A549 (cell line): ENCODE results near the gene NNMT.

Experiments
- CTCF ChIP-seq: fragments of >200 bp; sonication (Bioruptor Twin); formaldehyde crosslinking; IDR thresholded peaks from 3 replicates; pipeline ENCODE4 v1.5.1; 2016
- EP300 ChIP-seq, 2 experiments: fragments of >200 bp; sonication (Bioruptor Twin); formaldehyde crosslinking; IDR thresholded peaks; 2 replicates in 1 of 2; 3 replicates in 1 of 2; pipeline ENCODE4 v1.6.1; 2016 to 2017
- ESRRA ChIP-seq: fragments of 150-350 bp; IDR thresholded peaks from 2 replicates; pipeline ENCODE4 v1.6.1; 2014; ENCODE audit warnings: mild to moderate bottlenecking, low read length, borderline replicate concordance
- KDM1A ChIP-seq: fragments of 200-600 bp; sonication (generic); IDR thresholded peaks from 2 replicates; pipeline ENCODE4 v1.6.1; 2016; ENCODE audit warnings: low read depth, mild to moderate bottlenecking
- MAZ ChIP-seq: fragments of 150-350 bp; IDR thresholded peaks from 2 replicates; pipeline ENCODE4 v1.6.1; 2014; ENCODE audit warnings: antibody characterized with exemption, low read depth, low read length, borderline replicate concordance
- PHF8 ChIP-seq: fragments of 200-600 bp; sonication (generic); IDR thresholded peaks from 2 replicates; pipeline ENCODE4 v1.6.1; 2016; ENCODE audit warnings: low read depth, mild to moderate bottlenecking, antibody characterized with exemption, moderate library complexity, borderline replicate concordance
- POLR2A ChIP-seq: IDR thresholded peaks from 2 replicates; pipeline ENCODE4 v1.6.1; 2012; ENCODE audit warnings: mild to moderate bottlenecking, low read length
- POLR2AphosphoS2 ChIP-seq: conservative IDR thresholded peaks from 2 replicates; pipeline ENCODE4 v1.6.1; 2012; ENCODE audit warnings: low read length, improper control_type of control experiment, inconsistent platforms
- RAD21 ChIP-seq, 2 experiments: fragments of >200 bp in 1 of 2; sonication (Bioruptor Twin) in 1 of 2; formaldehyde crosslinking in 1 of 2; IDR thresholded peaks in 1 of 2; conservative IDR thresholded peaks in 1 of 2; 2 replicates in 1 of 2; 3 replicates in 1 of 2; pipeline ENCODE4 v1.6.1; 2012 to 2018; ENCODE audit warnings: inconsistent platforms in 1 of 2
- RARB ChIP-seq: fragments of 250-450 bp; sonication (Bioruptor Pico); IDR thresholded peaks from 2 replicates; pipeline ENCODE4 v1.8.0; 2021; ENCODE audit warnings: mild to moderate bottlenecking, moderate library complexity
- REST ChIP-seq: fragments of 200-600 bp; sonication (generic); IDR thresholded peaks from 2 replicates; pipeline ENCODE4 v1.6.1; 2016; ENCODE audit warnings: antibody characterized with exemption, mild to moderate bottlenecking, moderate library complexity
- USF2 ChIP-seq: fragments of 450-650 bp; IDR thresholded peaks from 2 replicates; pipeline ENCODE4 v1.6.1; 2014; ENCODE audit warnings: antibody characterized with exemption
- ZNF302 ChIP-seq: fragments of 250-450 bp; sonication (Bioruptor Pico); IDR thresholded peaks from 2 replicates; pipeline ENCODE4 v1.9.0; 2021; ENCODE audit warnings: inconsistent platforms, mild to moderate bottlenecking, moderate library complexity

- peak; percentile 29; the same call in 2 of the 3 replicates for TF ChIP-seq CTCF
- TF ChIP-seq EP300 (IDR thresholded peaks at IDR 0.05), result no peak
- TF ChIP-seq ZNF302 (CRISPR knock-in tag), result no peak
- TF ChIP-seq POLR2A, result no peak
- TF ChIP-seq REST, result no peak
- TF ChIP-seq RAD21 (conservative IDR thresholded peaks at IDR 0.05 in 1 of 2, IDR thresholded peaks at IDR 0.05 in 1 of 2), result peak in 1 of 2 experiments; percentile 47; a peak in 1 of 5 replicates
- no peak for TF ChIP-seq RARB (CRISPR knock-in tag)
- TF ChIP-seq KDM1A, result no peak
- TF ChIP-seq POLR2AphosphoS2, result no peak
- no peak for TF ChIP-seq USF2
- no peak for TF ChIP-seq PHF8
- no peak for TF ChIP-seq ESRRA
- no peak for TF ChIP-seq MAZ
These were observed 52.3 kb downstream of the NNMT start for GRCh38 chr11:114348200-114349191.
